Stimulated activated CD4-positive, alpha-beta T cell treated with anti-CD3 and anti-CD28 coated beads, Interleukin-12 subunit alpha, Interleukin-12 subunit beta, amount 100 ng/mL, for 4 hours (primary cell): ENCODE results near the gene ADD2.
"Not testable (repeated sequence)": the region's sequence is repeated elsewhere in the genome, so short reads cannot be mapped to it uniquely, and the experiment has no call there.

Experiments
- DNase-seq: peaks from one replicate; pipeline ENCODE4 v3.0.0-alpha.2; 2020

Gene ADD2

GRCh38 chr2:70626254-70626990, 141.6 kb downstream of the ADD2 start:
- DNase-seq = no peak

GRCh38 chr2:70621536-70621935, 146.5 kb downstream of the ADD2 start:
- not testable (repeated sequence) for DNase-seq

DNA sequence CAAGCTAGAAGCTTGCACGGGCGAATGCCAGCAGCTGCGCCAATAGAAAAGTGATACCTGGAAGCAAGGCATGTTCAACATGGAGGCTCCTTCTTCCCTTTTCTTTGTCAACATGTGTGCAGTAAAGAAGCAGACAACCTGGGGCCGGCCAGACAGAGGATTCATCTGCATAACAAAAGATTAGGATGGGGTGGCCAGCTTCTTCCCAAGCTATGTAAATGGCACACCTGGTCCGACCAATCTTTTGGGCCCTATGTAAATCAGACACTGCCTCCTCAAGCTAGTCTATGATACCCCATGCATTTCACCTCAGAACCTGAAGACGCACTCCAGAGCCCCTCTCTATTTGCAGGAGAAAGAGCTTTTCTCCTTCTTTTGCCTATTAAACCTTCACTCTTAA, 148.0 kb downstream of the ADD2 start:
- no peak for DNase-seq

DNA sequence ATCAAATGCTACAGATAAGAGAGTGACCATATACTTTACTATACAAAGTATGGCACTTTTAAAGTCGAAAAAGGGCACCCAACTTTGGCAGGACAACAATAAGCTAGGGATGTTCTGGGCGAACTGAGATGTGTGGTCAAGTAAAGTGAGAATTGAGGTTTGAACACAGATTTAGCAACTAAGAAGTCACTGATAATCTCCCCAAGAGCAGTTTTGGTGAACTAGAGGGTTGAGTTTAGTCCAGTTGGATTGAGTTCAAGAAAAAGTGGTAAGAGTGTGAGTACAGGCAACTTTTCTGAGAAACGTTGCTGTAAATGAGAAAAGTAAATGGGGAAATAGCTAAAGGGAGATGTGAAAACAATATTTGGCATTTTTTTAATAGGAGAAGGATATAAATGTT, 148.8 kb downstream of the ADD2 start:
- no peak for DNase-seq

GRCh38 chr2:70616168-70616694, 151.8 kb downstream of the ADD2 start:
- no peak for DNase-seq

GRCh38 chr2:70615222-70615621, 152.8 kb downstream of the ADD2 start:
- DNase-seq = no peak

- DNase-seq = no peak
Measured at GRCh38 chr2:70613521-70613920, 154.5 kb downstream of the ADD2 start.

- no peak for DNase-seq
Measured at GRCh38 chr2:70612574-70612973, 155.4 kb downstream of the ADD2 start.

DNA sequence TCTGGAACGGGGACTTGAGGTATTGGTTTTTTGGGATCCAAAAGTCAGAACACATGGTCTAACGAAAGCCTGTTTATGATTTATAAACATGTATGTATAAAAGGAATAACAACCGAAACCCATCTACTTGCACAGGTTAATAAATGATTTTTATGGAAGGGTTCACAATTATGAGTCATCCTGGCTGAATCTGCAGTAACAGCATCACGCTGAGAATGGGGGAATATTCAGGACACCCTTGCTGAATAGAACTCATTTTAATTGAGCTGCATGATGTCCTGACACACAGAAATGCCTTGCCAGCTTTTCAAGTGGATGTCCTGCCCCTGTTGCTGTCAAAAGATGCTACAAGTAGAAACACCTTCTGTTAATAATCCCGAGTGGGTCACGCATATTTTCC, 159.6 kb downstream of the ADD2 start:
- DNase-seq = no peak

DNA sequence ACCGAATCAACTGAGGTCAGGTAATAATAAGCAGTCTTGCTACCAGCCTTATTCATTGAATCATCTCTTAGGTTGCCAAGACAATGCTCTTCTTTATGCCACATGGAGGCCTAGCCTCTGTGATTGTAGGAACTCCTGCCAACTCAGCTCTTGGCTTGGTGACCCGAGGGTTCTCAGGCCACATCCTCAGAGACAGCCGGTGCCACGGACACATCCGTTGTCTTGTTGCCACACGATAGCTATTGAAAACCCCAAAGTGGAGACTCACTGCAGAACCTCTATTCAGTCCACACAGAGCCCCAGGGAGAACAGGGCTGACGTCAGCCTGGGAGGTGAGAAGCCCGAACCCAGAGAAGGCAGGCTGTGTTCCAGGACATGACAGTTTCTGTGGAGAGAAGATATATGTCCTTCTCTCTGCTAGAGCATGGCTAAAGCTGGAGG, 160.9 kb downstream of the ADD2 start:
- no peak for DNase-seq
